ENCODE data around the gene NME1. TPM values are rescaled to one million over a fixed set of nuclear protein-coding genes. Genes with fewer than 3 reads are reported as not detected.

The NME1 gene
- polyA plus RNA-seq, 1 donor (not counting 4 experiments of a cell fraction or from before 2014, with no cell fraction given) = 381 TPM

DNA sequence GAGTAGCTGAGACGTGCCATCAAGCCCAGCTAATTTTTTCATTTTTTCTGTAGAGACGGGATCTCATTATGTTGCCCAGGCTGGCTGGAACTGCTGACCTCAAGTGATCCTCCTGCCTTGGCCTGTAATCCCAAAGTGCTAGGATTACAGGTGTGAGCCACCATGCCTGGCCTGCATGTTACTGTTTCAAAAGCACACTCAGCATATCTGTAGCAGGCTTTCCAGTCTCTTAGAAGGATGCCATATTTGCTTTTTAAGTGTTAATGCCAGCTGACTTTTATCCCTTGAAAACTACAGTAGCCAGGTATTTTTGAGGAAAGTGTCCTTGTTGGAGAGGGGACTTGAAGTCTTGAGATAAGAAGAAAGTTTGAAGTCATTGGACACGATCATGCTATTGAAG lies 17.4 kb upstream of the NME1 start:
- no peak for FAIRE-seq
- Histone ChIP-seq H2AFZ (ENCODE audit: control insufficient read depth, low read length) (no peak overlapping the region), H3K9me3 (ENCODE audit: control insufficient read depth, low read depth, low read length) (no peaks in the 10 kb centered on the region), H3K27me3 (ENCODE audit: control insufficient read depth, extremely low read depth, insufficient read depth, low read length) (no peaks in the 10 kb centered on the region), H3K36me3 (ENCODE audit: control insufficient read depth in 2 of 2, extremely low read depth in 1 of 2, insufficient read depth in 2 of 2, low read length in 2 of 2) (no peaks in the 10 kb centered on the region), H3K4me3 (ENCODE audit: control insufficient read depth in 2 of 3, extremely low read depth in 1 of 3, insufficient read depth in 2 of 3, low read depth in 1 of 3, low read length in 3 of 3) (no peak overlapping the region), H3K4me2 (ENCODE audit: control insufficient read depth, extremely low read depth, insufficient read depth, low read depth, low read length) (no peak overlapping the region), H3K9ac (ENCODE audit: control insufficient read depth, extremely low read depth, insufficient read depth, low read length) (no peak overlapping the region), H3K79me2 (ENCODE audit: control insufficient read depth, insufficient read depth, low read length) (no peaks in the 10 kb centered on the region), H3K4me1 (ENCODE audit: control insufficient read depth, extremely low read depth, insufficient read depth, low read length) (no peaks in the 10 kb centered on the region), H4K20me1 (ENCODE audit: control insufficient read depth, extremely low read depth, insufficient read depth, low read length) (no peaks in the 10 kb centered on the region), H3K27ac (ENCODE audit: control insufficient read depth, insufficient read depth, low read length) (no peak overlapping the region), H3K9me1 (ENCODE audit: control insufficient read depth, extremely low read depth, insufficient read depth, low read length) (no peaks in the 10 kb centered on the region)
- TF ChIP-seq EZH2 (IDR thresholded peaks at IDR 0.05; ENCODE audit: low read length) = no peak
- TF ChIP-seq, protein P1, sequence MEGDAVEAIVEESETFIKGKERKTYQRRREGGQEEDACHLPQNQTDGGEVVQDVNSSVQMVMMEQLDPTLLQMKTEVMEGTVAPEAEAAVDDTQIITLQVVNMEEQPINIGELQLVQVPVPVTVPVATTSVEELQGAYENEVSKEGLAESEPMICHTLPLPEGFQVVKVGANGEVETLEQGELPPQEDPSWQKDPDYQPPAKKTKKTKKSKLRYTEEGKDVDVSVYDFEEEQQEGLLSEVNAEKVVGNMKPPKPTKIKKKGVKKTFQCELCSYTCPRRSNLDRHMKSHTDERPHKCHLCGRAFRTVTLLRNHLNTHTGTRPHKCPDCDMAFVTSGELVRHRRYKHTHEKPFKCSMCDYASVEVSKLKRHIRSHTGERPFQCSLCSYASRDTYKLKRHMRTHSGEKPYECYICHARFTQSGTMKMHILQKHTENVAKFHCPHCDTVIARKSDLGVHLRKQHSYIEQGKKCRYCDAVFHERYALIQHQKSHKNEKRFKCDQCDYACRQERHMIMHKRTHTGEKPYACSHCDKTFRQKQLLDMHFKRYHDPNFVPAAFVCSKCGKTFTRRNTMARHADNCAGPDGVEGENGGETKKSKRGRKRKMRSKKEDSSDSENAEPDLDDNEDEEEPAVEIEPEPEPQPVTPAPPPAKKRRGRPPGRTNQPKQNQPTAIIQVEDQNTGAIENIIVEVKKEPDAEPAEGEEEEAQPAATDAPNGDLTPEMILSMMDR (optimal IDR thresholded peaks at IDR 0.05 in 1 of 3, IDR thresholded peaks at IDR 0.05 in 1 of 3, conservative IDR thresholded peaks at IDR 0.05 in 1 of 3; ENCODE audit: extremely low read depth in 1 of 3, insufficient read depth in 2 of 3, low read length in 3 of 3) = no peak
- DNase-seq (ENCODE audit: low read depth, low spot score) = no peak
- dilution Hi-C loops (cut with MboI; ENCODE audit: extremely low pct_ligation_motif_present, low sequenced_read_pairs) = no loop called here

DNA sequence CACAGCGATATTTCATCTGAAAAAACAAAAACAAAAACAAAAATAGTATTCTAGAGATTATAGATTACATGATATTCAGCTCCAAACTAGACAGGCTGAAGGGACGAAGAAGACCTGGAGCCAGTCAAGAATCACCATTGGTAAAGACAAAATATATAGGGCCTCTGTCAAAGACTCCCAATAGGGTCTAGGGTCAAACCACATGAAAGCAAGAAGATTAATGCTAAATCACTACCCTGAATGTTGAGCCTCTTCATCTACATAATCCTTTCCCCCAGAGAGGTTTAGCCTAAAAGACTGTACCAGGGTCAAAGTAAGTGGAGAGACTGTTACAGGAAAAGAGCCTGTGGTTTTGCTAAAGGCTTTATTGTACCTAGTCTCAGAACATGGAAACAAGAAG lies 10.8 kb upstream of the NME1 start:
- DNase-seq (ENCODE audit: low read depth, low spot score) (no peak), FAIRE-seq (no peak)
- no peaks in the 10 kb centered on the region for H4K20me1 ChIP-seq (ENCODE audit: control insufficient read depth, extremely low read depth, insufficient read depth, low read length)
- no peaks in the 10 kb centered on the region for H3K79me2 ChIP-seq (ENCODE audit: control insufficient read depth, insufficient read depth, low read length)
- no peaks in the 10 kb centered on the region for H3K27me3 ChIP-seq (ENCODE audit: control insufficient read depth, extremely low read depth, insufficient read depth, low read length)
- TF ChIP-seq EZH2 (IDR thresholded peaks at IDR 0.05; ENCODE audit: low read length) = no peak
- TF ChIP-seq, protein P1 (optimal IDR thresholded peaks at IDR 0.05 in 1 of 3, IDR thresholded peaks at IDR 0.05 in 1 of 3, conservative IDR thresholded peaks at IDR 0.05 in 1 of 3; ENCODE audit: extremely low read depth in 1 of 3, insufficient read depth in 2 of 3, low read length in 3 of 3) = no peak
- no peak overlapping the region for H2AFZ ChIP-seq (ENCODE audit: control insufficient read depth, low read length)
- no peaks in the 10 kb centered on the region for H3K9me3 ChIP-seq (ENCODE audit: control insufficient read depth, low read depth, low read length)
- H3K4me1 ChIP-seq (ENCODE audit: control insufficient read depth, extremely low read depth, insufficient read depth, low read length) = peaks cover 2% of the 10 kb centered on the region
- no peak overlapping the region for H3K4me3 ChIP-seq (ENCODE audit: control insufficient read depth in 2 of 3, extremely low read depth in 1 of 3, insufficient read depth in 2 of 3, low read depth in 1 of 3, low read length in 3 of 3)
- H3K27ac ChIP-seq (ENCODE audit: control insufficient read depth, insufficient read depth, low read length) = no peak overlapping the region
- dilution Hi-C loops (cut with MboI; ENCODE audit: extremely low pct_ligation_motif_present, low sequenced_read_pairs) = no loop called here
- H3K4me2 ChIP-seq (ENCODE audit: control insufficient read depth, extremely low read depth, insufficient read depth, low read depth, low read length) = no peak overlapping the region
- H3K9me1 ChIP-seq (ENCODE audit: control insufficient read depth, extremely low read depth, insufficient read depth, low read length) = no peaks in the 10 kb centered on the region
- H3K36me3 ChIP-seq (ENCODE audit: control insufficient read depth in 2 of 2, extremely low read depth in 1 of 2, insufficient read depth in 2 of 2, low read length in 2 of 2) = no peaks in the 10 kb centered on the region
- H3K9ac ChIP-seq (ENCODE audit: control insufficient read depth, extremely low read depth, insufficient read depth, low read length) = no peak overlapping the region

All from keratinocyte (primary cell).